ENCODE data around the gene GOLGA7B.

DNA sequence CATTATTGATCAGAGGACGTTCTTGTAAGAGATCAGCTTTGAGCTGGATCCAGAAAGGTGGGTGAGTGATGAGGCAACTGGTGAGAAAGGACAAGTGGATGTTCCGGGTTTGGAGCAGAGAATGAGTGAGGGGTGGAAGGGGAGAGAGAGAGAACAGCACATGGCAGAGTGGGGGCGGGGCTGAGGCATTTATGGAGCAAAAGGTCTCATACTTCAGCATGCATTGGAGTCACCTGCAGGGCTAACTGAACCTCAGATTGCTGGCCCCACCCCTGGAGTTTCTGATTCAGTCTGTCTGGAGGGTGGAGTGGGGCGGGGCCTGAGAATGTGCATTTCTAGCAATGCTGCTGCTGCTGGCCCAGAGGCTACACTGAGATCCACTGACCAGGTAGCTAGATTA, 71.2 kb downstream of the GOLGA7B start:
- no peak for TF ChIP-seq YY2 (tag by site-specific recombination; IDR thresholded peaks at IDR 0.05)
- TF ChIP-seq, protein P1, sequence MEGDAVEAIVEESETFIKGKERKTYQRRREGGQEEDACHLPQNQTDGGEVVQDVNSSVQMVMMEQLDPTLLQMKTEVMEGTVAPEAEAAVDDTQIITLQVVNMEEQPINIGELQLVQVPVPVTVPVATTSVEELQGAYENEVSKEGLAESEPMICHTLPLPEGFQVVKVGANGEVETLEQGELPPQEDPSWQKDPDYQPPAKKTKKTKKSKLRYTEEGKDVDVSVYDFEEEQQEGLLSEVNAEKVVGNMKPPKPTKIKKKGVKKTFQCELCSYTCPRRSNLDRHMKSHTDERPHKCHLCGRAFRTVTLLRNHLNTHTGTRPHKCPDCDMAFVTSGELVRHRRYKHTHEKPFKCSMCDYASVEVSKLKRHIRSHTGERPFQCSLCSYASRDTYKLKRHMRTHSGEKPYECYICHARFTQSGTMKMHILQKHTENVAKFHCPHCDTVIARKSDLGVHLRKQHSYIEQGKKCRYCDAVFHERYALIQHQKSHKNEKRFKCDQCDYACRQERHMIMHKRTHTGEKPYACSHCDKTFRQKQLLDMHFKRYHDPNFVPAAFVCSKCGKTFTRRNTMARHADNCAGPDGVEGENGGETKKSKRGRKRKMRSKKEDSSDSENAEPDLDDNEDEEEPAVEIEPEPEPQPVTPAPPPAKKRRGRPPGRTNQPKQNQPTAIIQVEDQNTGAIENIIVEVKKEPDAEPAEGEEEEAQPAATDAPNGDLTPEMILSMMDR (tag by site-specific recombination; IDR thresholded peaks at IDR 0.05): no peak
- no peak for TF ChIP-seq ZBTB17 (tag by site-specific recombination; IDR thresholded peaks at IDR 0.05)
- TF ChIP-seq, protein P2, sequence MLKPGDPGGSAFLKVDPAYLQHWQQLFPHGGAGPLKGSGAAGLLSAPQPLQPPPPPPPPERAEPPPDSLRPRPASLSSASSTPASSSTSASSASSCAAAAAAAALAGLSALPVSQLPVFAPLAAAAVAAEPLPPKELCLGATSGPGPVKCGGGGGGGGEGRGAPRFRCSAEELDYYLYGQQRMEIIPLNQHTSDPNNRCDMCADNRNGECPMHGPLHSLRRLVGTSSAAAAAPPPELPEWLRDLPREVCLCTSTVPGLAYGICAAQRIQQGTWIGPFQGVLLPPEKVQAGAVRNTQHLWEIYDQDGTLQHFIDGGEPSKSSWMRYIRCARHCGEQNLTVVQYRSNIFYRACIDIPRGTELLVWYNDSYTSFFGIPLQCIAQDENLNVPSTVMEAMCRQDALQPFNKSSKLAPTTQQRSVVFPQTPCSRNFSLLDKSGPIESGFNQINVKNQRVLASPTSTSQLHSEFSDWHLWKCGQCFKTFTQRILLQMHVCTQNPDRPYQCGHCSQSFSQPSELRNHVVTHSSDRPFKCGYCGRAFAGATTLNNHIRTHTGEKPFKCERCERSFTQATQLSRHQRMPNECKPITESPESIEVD (tag by site-specific recombination; IDR thresholded peaks at IDR 0.05): no peak
- TF ChIP-seq GLI2 (tag by site-specific recombination; IDR thresholded peaks at IDR 0.05; ENCODE audit: borderline replicate concordance, low read depth): no peak
- no peak for TF ChIP-seq MEIS1 (CRISPR knock-in tag; IDR thresholded peaks at IDR 0.05; ENCODE audit: borderline replicate concordance)
- no peak for TF ChIP-seq HOXA7 (CRISPR knock-in tag; IDR thresholded peaks at IDR 0.05; ENCODE audit: borderline replicate concordance)
- TF ChIP-seq ZNF335 (tag by site-specific recombination; conservative IDR thresholded peaks at IDR 0.05): no peak
- TF ChIP-seq ZNF302 (tag by site-specific recombination; IDR thresholded peaks at IDR 0.05; ENCODE audit: low read depth): no peak
- no peak for TF ChIP-seq ZNF501 (tag by site-specific recombination; IDR thresholded peaks at IDR 0.05)
- TF ChIP-seq ZNF658 (tag by site-specific recombination; IDR thresholded peaks at IDR 0.05): no peak
- no peak for TF ChIP-seq ZNF555 (tag by site-specific recombination; conservative IDR thresholded peaks at IDR 0.05)
- TF ChIP-seq YY1 (tag by site-specific recombination; IDR thresholded peaks at IDR 0.05): no peak

All from HEK293 (cell line).